Fibroblast of lung (primary cell): ENCODE results near the gene KCNMA1.

Source experiments
- CTCF ChIP-seq, 2 donors: IDR thresholded peaks in 1 of 2; conservative IDR thresholded peaks in 1 of 2; 1 replicate in 1 of 2; 2 replicates in 1 of 2; pipeline ENCODE4 v1.5.1; 2011 to 2012; ENCODE audit warnings: low read length in 2 of 2, control low read depth in 1 of 2, inconsistent platforms in 1 of 2, low read depth in 1 of 2, mild to moderate bottlenecking in 1 of 2
- EZH2 ChIP-seq: IDR thresholded peaks from 2 replicates; pipeline ENCODE4 v1.5.1; 2012; ENCODE audit warnings: low read length, control low read depth, mild to moderate bottlenecking; ENCODE audit errors: missing control alignments

DNA sequence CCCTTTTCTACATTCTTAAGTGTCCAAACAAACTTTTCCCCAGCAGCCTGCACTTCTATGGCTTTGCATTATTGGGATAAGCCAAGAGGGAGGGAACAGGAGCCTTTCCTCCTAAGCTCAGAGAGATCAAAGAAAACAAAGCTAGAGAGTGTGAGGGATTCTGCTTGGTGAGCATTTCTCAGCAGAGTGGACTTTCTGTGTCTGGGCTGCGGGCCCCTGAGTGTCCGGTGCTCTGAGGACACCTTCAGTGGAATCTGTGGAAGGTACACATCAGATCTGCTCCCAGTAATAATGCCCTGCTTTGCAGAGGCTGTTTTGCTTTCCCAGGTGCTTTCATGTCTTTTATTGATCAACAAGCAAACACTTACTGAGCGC lies 50.2 kb downstream of the KCNMA1 start:
- TF ChIP-seq CTCF (conservative IDR thresholded peaks at IDR 0.05 in 1 of 2, IDR thresholded peaks at IDR 0.05 in 1 of 2; ENCODE audit: low read depth in 1 of 2, low read length in 2 of 2) = no peak
- no peak for TF ChIP-seq EZH2
